Activated naive CD8-positive, alpha-beta T cell treated with anti-CD3 and anti-CD28 coated beads, Interleukin-2, amount 50 U/mL, for 24 hours (primary cell): Measurements from ENCODE around the gene RELN.
A peak's percentile ranks its signal among the peaks of the same experiment; 100 is the strongest.

Source experiments
- ATAC-seq: fragments of 150-1000 bp; cut with Tn5 transposase; one replicate; pipeline ENCODE4 v1.10.0; 2021
- DNase-seq: peaks from one replicate; pipeline ENCODE4 v3.0.0; 2021
- H3K27ac Mint-ChIP-seq: one replicate; pipeline ENCODE4 v1.8.0; 2021; ENCODE audit warnings: mild to moderate bottlenecking, mixed read lengths
- H3K27me3 Mint-ChIP-seq: one replicate; pipeline ENCODE4 v1.8.0; 2021; ENCODE audit warnings: mixed read lengths
- H3K36me3 Mint-ChIP-seq: one replicate; pipeline ENCODE4 v1.8.0; 2021; ENCODE audit warnings: low read depth, mixed read lengths
- H3K4me1 Mint-ChIP-seq: one replicate; pipeline ENCODE4 v1.8.0; 2021; ENCODE audit warnings: mixed read lengths
- H3K4me3 Mint-ChIP-seq: one replicate; pipeline ENCODE4 v1.8.0; 2021; ENCODE audit warnings: mild to moderate bottlenecking, moderate library complexity, mixed read lengths
- H3K9me3 Mint-ChIP-seq: one replicate; pipeline ENCODE4 v1.8.0; 2021; ENCODE audit warnings: mixed read lengths

The RELN gene

DNA sequence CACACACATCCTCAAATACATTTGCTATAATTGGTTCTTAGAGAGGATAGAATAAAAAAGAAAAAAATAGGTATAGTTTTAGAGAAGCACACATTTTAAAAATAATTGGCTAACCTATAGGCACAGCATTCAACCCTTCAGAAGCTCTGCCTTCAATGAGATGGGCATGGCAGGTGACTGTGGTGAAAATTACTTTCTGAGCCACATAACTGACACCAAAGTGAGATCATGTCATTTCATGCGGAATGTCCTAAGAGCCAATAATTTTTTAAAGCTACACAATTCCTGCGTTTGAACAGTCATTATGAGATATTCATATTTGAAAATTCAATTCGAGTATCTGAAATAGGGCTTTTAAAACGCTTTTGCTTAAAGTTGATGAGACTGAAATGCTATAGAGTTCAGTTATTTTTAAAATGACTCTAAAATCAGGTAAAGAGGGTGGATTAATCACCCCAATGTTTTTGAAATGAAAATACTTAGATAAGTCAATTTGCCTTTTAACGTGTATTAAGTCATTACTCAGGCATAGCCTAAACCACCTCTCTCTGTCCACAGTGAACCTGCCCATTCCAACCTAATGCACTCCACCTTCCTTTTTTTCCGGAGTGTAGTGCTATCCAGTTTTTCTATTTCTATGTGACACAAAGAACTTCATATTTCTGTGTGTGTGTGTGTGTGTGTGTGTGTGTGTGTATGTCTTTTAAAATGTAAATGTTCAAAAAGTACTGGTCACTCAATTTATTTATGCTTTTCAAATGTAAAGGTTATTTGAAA lies 6.1 kb downstream of the RELN start:
- Mint-ChIP-seq H3K9me3 (no peaks in the 10 kb centered on the region), H3K27me3 (peaks cover 23% of the 10 kb centered on the region), H3K36me3 (no peaks in the 10 kb centered on the region), H3K4me3 (no peak overlapping the region), H3K27ac (no peak overlapping the region), H3K4me1 (no peaks in the 10 kb centered on the region)
- ATAC-seq (no peak), DNase-seq (no peak)

GRCh38 chr7:103981003-103981423 lies 8.4 kb downstream of the RELN start:
- Mint-ChIP-seq H3K27ac (no peak overlapping the region), H3K36me3 (no peaks in the 10 kb centered on the region), H3K4me1 (no peaks in the 10 kb centered on the region), H3K4me3 (no peak overlapping the region), H3K9me3 (no peaks in the 10 kb centered on the region), H3K27me3 (peaks cover 16% of the 10 kb centered on the region)
- ATAC-seq (no peak), DNase-seq (no peak)

GRCh38 chr7:103972779-103973434 lies 16.6 kb downstream of the RELN start:
- no peak overlapping the region for H3K27ac Mint-ChIP-seq
- H3K4me1 Mint-ChIP-seq = no peaks in the 10 kb centered on the region
- no peak overlapping the region for H3K4me3 Mint-ChIP-seq
- no peak for DNase-seq
- H3K9me3 Mint-ChIP-seq = peaks cover 4% of the 10 kb centered on the region
- peaks cover 9% of the 10 kb centered on the region for H3K27me3 Mint-ChIP-seq
- no peak for ATAC-seq
- no peaks in the 10 kb centered on the region for H3K36me3 Mint-ChIP-seq

DNA sequence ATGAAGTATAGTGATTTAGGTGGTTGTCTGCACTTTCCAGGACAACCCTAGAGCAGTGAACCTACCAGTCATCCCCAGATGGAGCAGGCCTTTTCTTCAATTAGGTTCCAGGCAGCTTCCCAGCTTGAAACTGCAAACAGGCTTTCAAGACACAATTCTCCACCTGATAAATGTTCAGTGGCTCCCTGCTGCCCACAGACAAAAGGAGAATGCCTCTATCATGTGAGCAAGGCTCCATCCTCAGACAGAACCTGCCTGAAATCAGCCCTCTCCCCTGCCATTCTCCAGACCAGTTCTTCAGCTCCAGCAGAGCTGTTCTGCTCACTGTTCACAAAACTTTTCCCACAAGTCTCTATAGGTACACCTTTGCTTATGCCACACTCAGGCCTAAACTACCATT lies 22.1 kb downstream of the RELN start:
- H3K4me3 Mint-ChIP-seq = no peak overlapping the region
- no peaks in the 10 kb centered on the region for H3K9me3 Mint-ChIP-seq
- H3K27ac Mint-ChIP-seq = no peak overlapping the region
- H3K4me1 Mint-ChIP-seq = no peaks in the 10 kb centered on the region
- peaks cover 2% of the 10 kb centered on the region for H3K27me3 Mint-ChIP-seq
- DNase-seq (no peak), ATAC-seq (no peak)
- no peaks in the 10 kb centered on the region for H3K36me3 Mint-ChIP-seq

DNA sequence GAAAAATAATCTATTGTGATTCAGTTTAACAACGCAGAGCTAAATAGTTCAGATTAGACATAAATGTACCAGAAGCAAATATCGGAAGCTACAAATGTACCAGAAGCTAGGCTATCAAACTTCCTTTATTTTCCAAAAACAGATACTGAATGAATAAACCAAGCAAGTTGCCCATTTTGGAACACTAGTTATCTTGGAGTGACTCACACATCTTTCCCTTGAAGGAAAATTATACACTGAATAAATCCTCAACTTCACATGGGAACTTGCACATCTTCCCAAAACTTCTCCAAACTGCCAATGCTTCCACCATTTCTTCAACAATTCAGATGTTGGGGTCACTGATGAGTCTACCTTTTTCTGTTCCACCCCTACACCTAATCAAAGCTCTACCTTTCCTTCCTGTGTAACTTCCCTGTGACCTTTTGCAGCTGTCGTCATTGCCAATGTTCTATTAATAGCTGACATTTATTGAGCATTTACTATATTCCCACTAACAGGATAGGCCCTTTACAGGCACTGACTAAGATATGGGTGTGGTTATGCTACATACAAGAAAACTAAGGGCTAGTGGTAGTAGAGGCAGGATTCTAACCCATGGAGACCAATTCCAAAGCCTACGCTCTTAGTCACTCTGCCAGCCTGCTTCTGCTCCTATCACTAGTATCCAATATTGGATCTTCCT lies 22.7 kb downstream of the RELN start:
- H3K27me3 Mint-ChIP-seq = peaks cover 5% of the 10 kb centered on the region
- no peaks in the 10 kb centered on the region for H3K36me3 Mint-ChIP-seq
- H3K4me3 Mint-ChIP-seq = no peak overlapping the region
- DNase-seq (no peak), ATAC-seq (no peak)
- H3K4me1 Mint-ChIP-seq = no peaks in the 10 kb centered on the region
- no peaks in the 10 kb centered on the region for H3K9me3 Mint-ChIP-seq
- no peak overlapping the region for H3K27ac Mint-ChIP-seq

GRCh38 chr7:103964269-103964668 lies 25.2 kb downstream of the RELN start:
- H3K4me1 Mint-ChIP-seq = no peaks in the 10 kb centered on the region
- DNase-seq (no peak), ATAC-seq (no peak)

DNA sequence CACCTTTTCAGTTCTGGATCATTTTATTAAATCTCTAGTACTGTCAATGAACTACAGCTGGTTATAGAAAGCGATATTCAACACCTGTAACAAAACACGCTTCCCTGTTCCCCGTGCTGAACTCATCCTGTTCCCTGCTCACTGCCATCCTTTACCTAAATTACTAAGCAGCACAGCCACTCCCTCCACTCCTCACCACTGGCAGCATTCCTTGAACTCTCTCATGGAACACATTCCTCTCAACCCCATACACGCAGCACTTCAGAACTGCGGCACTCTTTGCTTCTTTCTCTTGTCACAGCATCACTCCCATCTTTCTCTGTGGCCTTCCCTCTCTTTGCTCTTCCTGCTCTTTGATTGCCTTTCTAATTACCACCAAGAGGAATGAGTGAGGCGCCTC lies 27.4 kb downstream of the RELN start:
- H3K4me3 Mint-ChIP-seq = no peak overlapping the region
- no peak overlapping the region for H3K27ac Mint-ChIP-seq
- H3K36me3 Mint-ChIP-seq = no peaks in the 10 kb centered on the region
- H3K4me1 Mint-ChIP-seq = peaks cover 3% of the 10 kb centered on the region
- H3K9me3 Mint-ChIP-seq = no peaks in the 10 kb centered on the region
- ATAC-seq = no peak
- no peak for DNase-seq
- peaks cover 16% of the 10 kb centered on the region for H3K27me3 Mint-ChIP-seq

More at GRCh38 chr7:103964269-103964668, 25.2 kb downstream of the RELN start:
- H3K27ac Mint-ChIP-seq = no peak overlapping the region
- peaks cover 16% of the 10 kb centered on the region for H3K27me3 Mint-ChIP-seq
- no peaks in the 10 kb centered on the region for H3K36me3 Mint-ChIP-seq
- no peaks in the 10 kb centered on the region for H3K9me3 Mint-ChIP-seq
- no peak overlapping the region for H3K4me3 Mint-ChIP-seq

- Mint-ChIP-seq H3K4me1 (peaks cover 3% of the 10 kb centered on the region), H3K36me3 (no peaks in the 10 kb centered on the region)
Measured at GRCh38 chr7:103958284-103958818, 31.1 kb downstream of the RELN start.

GRCh38 chr7:103955985-103956384 lies 33.5 kb downstream of the RELN start:
- no peaks in the 10 kb centered on the region for H3K36me3 Mint-ChIP-seq
- no peak for DNase-seq
- H3K9me3 Mint-ChIP-seq = no peaks in the 10 kb centered on the region
- H3K4me3 Mint-ChIP-seq = no peak overlapping the region
- H3K4me1 Mint-ChIP-seq = peaks cover 3% of the 10 kb centered on the region
- ATAC-seq = no peak
- no peak overlapping the region for H3K27ac Mint-ChIP-seq
- H3K27me3 Mint-ChIP-seq = peaks cover 13% of the 10 kb centered on the region

More at GRCh38 chr7:103958284-103958818, 31.1 kb downstream of the RELN start:
- no peak overlapping the region for H3K27ac Mint-ChIP-seq
- H3K27me3 Mint-ChIP-seq = peaks cover 17% of the 10 kb centered on the region
- ATAC-seq = peak; percentile 82
- H3K4me3 Mint-ChIP-seq = no peak overlapping the region
- H3K9me3 Mint-ChIP-seq = no peaks in the 10 kb centered on the region
- no peak for DNase-seq

DNA sequence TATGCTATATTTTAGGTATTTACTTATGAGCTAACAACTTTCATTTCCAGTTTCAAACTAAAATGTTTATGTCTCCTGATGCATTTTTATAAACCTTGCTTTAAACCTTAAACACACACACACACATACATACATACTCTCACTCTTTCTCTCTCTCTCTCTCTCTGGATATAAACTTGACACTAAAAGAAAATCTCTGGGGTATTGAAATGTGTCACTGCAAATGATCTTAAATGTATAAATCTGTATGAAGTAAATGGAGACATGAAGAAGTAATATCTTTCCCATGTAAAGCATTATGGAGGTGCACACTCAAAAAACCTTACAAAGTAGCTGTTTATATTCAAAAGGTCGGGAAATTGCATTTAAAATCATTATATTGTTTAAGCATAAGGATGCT lies 37.0 kb downstream of the RELN start:
- Mint-ChIP-seq H3K36me3 (no peaks in the 10 kb centered on the region), H3K27me3 (peaks cover 4% of the 10 kb centered on the region), H3K9me3 (no peaks in the 10 kb centered on the region), H3K4me1 (no peaks in the 10 kb centered on the region), H3K4me3 (no peak overlapping the region), H3K27ac (no peak overlapping the region)
- ATAC-seq = no peak
- DNase-seq = no peak

- Mint-ChIP-seq H3K4me1 (no peaks in the 10 kb centered on the region), H3K9me3 (no peaks in the 10 kb centered on the region), H3K27me3 (no peaks in the 10 kb centered on the region), H3K36me3 (no peaks in the 10 kb centered on the region), H3K4me3 (no peak overlapping the region), H3K27ac (no peak overlapping the region)
- no peak for DNase-seq
- ATAC-seq = no peak
Measured at GRCh38 chr7:103951311-103951710, 38.1 kb downstream of the RELN start.

DNA sequence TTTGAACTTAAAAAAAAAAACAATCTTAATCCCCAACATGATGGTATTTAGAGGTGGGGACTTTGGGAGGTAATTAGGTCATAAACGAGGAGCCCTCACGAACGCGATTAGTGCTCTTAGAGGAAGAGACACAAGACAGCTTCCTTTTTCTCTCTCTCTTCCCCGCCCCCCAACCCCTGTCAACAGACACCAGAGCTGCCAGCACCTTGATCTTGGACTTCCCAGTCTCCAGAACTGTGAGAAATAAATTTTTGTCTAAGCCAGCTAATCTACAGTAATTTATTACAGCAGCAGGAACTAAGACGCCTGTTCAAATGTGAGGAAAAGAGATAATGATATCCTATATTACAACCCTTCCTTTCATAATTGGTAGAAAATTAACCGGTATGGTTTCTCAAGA lies 40.1 kb downstream of the RELN start:
- DNase-seq (no peak), ATAC-seq (no peak)
- H3K4me1 Mint-ChIP-seq = no peaks in the 10 kb centered on the region
- H3K27ac Mint-ChIP-seq = no peak overlapping the region
- H3K9me3 Mint-ChIP-seq = no peaks in the 10 kb centered on the region
- no peak overlapping the region for H3K4me3 Mint-ChIP-seq
- no peaks in the 10 kb centered on the region for H3K36me3 Mint-ChIP-seq
- H3K27me3 Mint-ChIP-seq = no peaks in the 10 kb centered on the region

GRCh38 chr7:103947026-103947655 lies 42.3 kb downstream of the RELN start:
- Mint-ChIP-seq H3K27me3 (no peaks in the 10 kb centered on the region), H3K27ac (no peak overlapping the region), H3K4me1 (no peaks in the 10 kb centered on the region), H3K4me3 (no peak overlapping the region), H3K36me3 (no peaks in the 10 kb centered on the region), H3K9me3 (no peaks in the 10 kb centered on the region)
- ATAC-seq = no peak
- no peak for DNase-seq

DNA sequence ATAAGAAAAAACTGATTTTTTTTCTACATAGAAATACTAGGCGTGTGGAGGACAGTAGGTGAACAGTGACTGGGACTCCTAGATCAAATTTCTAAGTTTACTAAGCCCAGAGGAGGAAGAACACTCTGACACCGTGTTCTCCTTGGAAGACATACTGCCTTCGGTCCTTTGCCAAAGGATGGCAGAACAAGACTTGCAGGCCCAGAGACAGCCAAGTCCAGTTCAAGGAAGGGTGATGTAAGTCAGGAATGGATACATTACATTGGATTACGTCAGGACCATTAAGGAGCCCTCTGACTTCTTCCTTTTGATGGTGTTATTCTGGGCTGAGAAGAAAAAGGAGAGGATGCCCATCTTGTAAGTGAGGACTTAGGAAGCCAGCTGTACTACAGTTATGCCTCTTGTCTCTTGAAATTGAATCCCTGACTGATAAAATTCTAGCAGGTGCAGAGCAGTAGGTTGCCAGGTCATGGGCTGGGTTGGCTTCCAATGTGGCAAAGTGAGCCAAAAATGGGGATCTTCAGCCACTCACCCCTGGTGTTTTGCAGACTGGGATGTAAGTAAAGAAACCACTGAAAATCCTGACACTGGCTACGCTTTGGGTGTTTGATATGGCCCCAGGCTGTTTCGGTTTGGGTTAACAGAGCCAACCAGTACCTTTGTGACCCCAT lies 45.1 kb downstream of the RELN start:
- ATAC-seq = no peak
- Mint-ChIP-seq H3K4me1 (no peaks in the 10 kb centered on the region), H3K36me3 (no peaks in the 10 kb centered on the region)

More for the DNA sequence above, 45.1 kb downstream of the RELN start:
- peaks cover 7% of the 10 kb centered on the region for H3K27me3 Mint-ChIP-seq
- H3K4me3 Mint-ChIP-seq = no peak overlapping the region
- no peaks in the 10 kb centered on the region for H3K9me3 Mint-ChIP-seq
- DNase-seq = no peak
- H3K27ac Mint-ChIP-seq = no peak overlapping the region
